ENCODE results near the gene ATP7B. TPM values are rescaled to one million over a fixed set of nuclear protein-coding genes. Genes with fewer than 3 reads are reported as not detected.

ATP7B gene
- total RNA-seq, 4 donors from 2014 or later, result 2.0 to 8.3 (median 5.1) TPM

GRCh38 chr13:51935326-51936171 is 75.7 kb downstream of the ATP7B start:
- H3K27ac ChIP-seq, result no peak overlapping the region
- peaks cover 7% of the 10 kb centered on the region for H3K36me3 ChIP-seq
- H3K9me3 ChIP-seq, result no peaks in the 10 kb centered on the region
- H3K27me3 ChIP-seq, result no peaks in the 10 kb centered on the region
- H3K4me1 ChIP-seq, result no peaks in the 10 kb centered on the region
- no peak overlapping the region for H3K4me3 ChIP-seq
- TF ChIP-seq EP300 (IDR thresholded peaks at IDR 0.05), result no peak
- TF ChIP-seq CTCF (IDR thresholded peaks at IDR 0.05), result peak in 1 of 2 donors; percentile 11
- 79% methylated on average over 13 of the region's 14 CpGs for WGBS
- peak in 1 of 2 donors; percentile 64 for DNase-seq (ENCODE audit: low spot score in 2 of 2)

GRCh38 chr13:51934461-51935087 is 76.7 kb downstream of the ATP7B start:
- Histone ChIP-seq H3K27ac (no peak overlapping the region), H3K27me3 (no peaks in the 10 kb centered on the region), H3K4me3 (no peak overlapping the region), H3K4me1 (no peaks in the 10 kb centered on the region), H3K9me3 (no peaks in the 10 kb centered on the region), H3K36me3 (peaks cover 7% of the 10 kb centered on the region)
- no peak for TF ChIP-seq POLR2AphosphoS5 (IDR thresholded peaks at IDR 0.05)
- no peak for TF ChIP-seq EP300 (IDR thresholded peaks at IDR 0.05)
- TF ChIP-seq POLR2A (IDR thresholded peaks at IDR 0.05), result no peak
- TF ChIP-seq CTCF (IDR thresholded peaks at IDR 0.05), result no peak
- no peak for DNase-seq (ENCODE audit: low spot score in 2 of 2)
- WGBS, result 91% methylated on average over 9 of the region's 19 CpGs

GRCh38 chr13:51933466-51934058 is 77.7 kb downstream of the ATP7B start:
- no peak for DNase-seq (ENCODE audit: low spot score in 2 of 2)
- no peak overlapping the region for H3K27ac ChIP-seq
- H3K4me1 ChIP-seq, result no peaks in the 10 kb centered on the region
- H3K36me3 ChIP-seq, result peaks cover 7% of the 10 kb centered on the region
- no peak for TF ChIP-seq POLR2AphosphoS5 (IDR thresholded peaks at IDR 0.05)
- no peaks in the 10 kb centered on the region for H3K27me3 ChIP-seq
- 84% methylated on average over 14 of the region's 14 CpGs for WGBS
- H3K9me3 ChIP-seq, result no peaks in the 10 kb centered on the region
- no peak overlapping the region for H3K4me3 ChIP-seq

- DNase-seq (ENCODE audit: low spot score in 2 of 2), result no peak
- Histone ChIP-seq H3K4me3 (no peak overlapping the region), H3K4me1 (no peaks in the 10 kb centered on the region), H3K9me3 (no peaks in the 10 kb centered on the region), H3K36me3 (peaks cover 6% of the 10 kb centered on the region), H3K27ac (no peak overlapping the region), H3K27me3 (no peaks in the 10 kb centered on the region)
- TF ChIP-seq EP300 (IDR thresholded peaks at IDR 0.05) (no peak), POLR2AphosphoS5 (IDR thresholded peaks at IDR 0.05) (no peak), POLR2A (IDR thresholded peaks at IDR 0.05) (no peak), CTCF (IDR thresholded peaks at IDR 0.05) (no peak)
- 96% methylated on average over 9 of the region's 9 CpGs for WGBS
Measured at GRCh38 chr13:51932231-51932630, 79.0 kb downstream of the ATP7B start.

GRCh38 chr13:51931606-51932005 is 79.6 kb downstream of the ATP7B start:
- 95% methylated on average over 6 of the region's 6 CpGs for WGBS
- H3K27me3 ChIP-seq, result no peaks in the 10 kb centered on the region
- no peak overlapping the region for H3K4me3 ChIP-seq
- H3K9me3 ChIP-seq, result no peaks in the 10 kb centered on the region
- DNase-seq (ENCODE audit: low spot score in 2 of 2), result no peak
- H3K36me3 ChIP-seq, result peaks cover 3% of the 10 kb centered on the region
- H3K27ac ChIP-seq, result no peak overlapping the region
- H3K4me1 ChIP-seq, result no peaks in the 10 kb centered on the region
- TF ChIP-seq POLR2A (IDR thresholded peaks at IDR 0.05) (no peak), CTCF (IDR thresholded peaks at IDR 0.05) (no peak), EP300 (IDR thresholded peaks at IDR 0.05) (no peak), POLR2AphosphoS5 (IDR thresholded peaks at IDR 0.05) (no peak)
